Ureter (tissue), 1 donor: Measurements from ENCODE around the gene CD8B2. TPM values are rescaled to one million over a fixed set of nuclear protein-coding genes. Genes with fewer than 3 reads are reported as not detected.
"Not testable (repeated sequence)": the region's sequence is repeated elsewhere in the genome, so short reads cannot be mapped to it uniquely, and the experiment has no call there.

ENCODE experiments used
- DNase-seq: peaks from one replicate; pipeline ENCODE4 v3.0.0-alpha.2; 2020; ENCODE audit warnings: low spot score
- total RNA-seq: library from RNA; stranded (reverse); gene quantifications from one replicate; pipeline ENCODE4 v1.2.4, GENCODE V29; 2023
- donor health status: DM: yes; HTN: yes; CAD: no.

The CD8B2 gene
- total RNA-seq, 1 donor from 2014 or later = 0.65 TPM

- DNase-seq = no peak
These were observed 64.4 kb downstream of the CD8B2 start for GRCh38 chr2:106551417-106552130.

- no peak for DNase-seq
These were observed 65.8 kb downstream of the CD8B2 start for GRCh38 chr2:106552921-106553320.

GRCh38 chr2:106553321-106553720 is 66.2 kb downstream of the CD8B2 start:
- DNase-seq = no peak

GRCh38 chr2:106554411-106554810 is 67.2 kb downstream of the CD8B2 start:
- no peak for DNase-seq

- DNase-seq = no peak
These were observed 67.9 kb downstream of the CD8B2 start for GRCh38 chr2:106555053-106555452.

GRCh38 chr2:106559786-106560185 is 72.6 kb downstream of the CD8B2 start:
- not testable (repeated sequence) for DNase-seq

GRCh38 chr2:106560773-106561172 is 73.6 kb downstream of the CD8B2 start:
- DNase-seq = no peak

GRCh38 chr2:106561356-106561755 is 74.2 kb downstream of the CD8B2 start:
- DNase-seq = no peak

GRCh38 chr2:106561803-106562202 is 74.6 kb downstream of the CD8B2 start:
- no peak for DNase-seq

- DNase-seq = no peak
These were observed 75.4 kb downstream of the CD8B2 start for GRCh38 chr2:106562268-106563186.

- no peak for DNase-seq
These were observed 76.0 kb downstream of the CD8B2 start for GRCh38 chr2:106563195-106563594.

- DNase-seq = no peak
These were observed 78.4 kb downstream of the CD8B2 start for GRCh38 chr2:106565599-106565998.

- no peak for DNase-seq
These were observed 78.9 kb downstream of the CD8B2 start for GRCh38 chr2:106566050-106566449.

GRCh38 chr2:106566484-106566883 is 79.3 kb downstream of the CD8B2 start:
- not testable (repeated sequence) for DNase-seq

GRCh38 chr2:106570316-106570715 is 83.2 kb downstream of the CD8B2 start:
- no peak for DNase-seq

Other genes with a start within 250 kb of the CD8B2 start
- gene RGPD3, start 19.0 kb upstream of the CD8B2 start, total RNA-seq = 0.10 TPM